ENCODE data around the gene COL6A3.
"Not testable (repeated sequence)": the region's sequence is repeated elsewhere in the genome, so short reads cannot be mapped to it uniquely, and the experiment has no call there.

COL6A3 gene

DNA sequence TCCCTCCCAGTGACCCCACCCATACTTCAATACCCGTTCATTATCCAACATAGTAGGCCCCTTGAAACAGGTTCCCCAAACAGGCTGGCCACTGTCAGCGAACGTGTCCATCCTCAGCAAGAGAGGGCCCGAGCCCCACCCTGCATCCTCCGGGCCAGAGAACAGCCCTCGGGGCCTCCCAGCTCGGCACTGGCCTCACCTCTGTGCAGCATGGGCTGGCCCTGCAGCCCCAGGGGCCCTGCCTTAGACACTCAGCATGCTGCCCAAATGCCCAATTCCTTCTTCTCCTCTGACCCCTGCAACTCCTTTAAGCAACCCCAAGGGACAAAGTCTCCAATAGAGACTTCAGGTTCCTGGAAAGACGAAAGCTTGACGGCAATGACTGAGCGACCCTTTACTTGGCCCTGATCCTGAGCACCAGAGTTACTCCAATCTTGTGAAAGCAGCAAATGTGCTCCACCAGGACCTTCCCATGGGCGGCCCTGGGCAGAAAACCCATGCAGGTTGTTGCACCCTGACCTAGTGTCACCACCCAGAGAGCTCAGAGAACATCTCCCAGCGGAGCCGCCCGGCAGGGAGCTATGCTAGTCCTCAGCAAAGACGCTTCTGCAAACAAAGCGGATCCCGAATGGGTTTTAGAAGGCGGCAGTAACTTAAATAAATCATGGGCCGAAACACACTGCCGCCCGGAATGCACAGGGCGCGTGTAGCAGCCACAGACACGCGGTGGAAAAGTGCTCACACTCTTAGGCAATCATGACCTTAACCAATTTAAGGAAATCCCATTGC is 782 bp downstream of the COL6A3 start:
- no peak for DNase-seq

DNA sequence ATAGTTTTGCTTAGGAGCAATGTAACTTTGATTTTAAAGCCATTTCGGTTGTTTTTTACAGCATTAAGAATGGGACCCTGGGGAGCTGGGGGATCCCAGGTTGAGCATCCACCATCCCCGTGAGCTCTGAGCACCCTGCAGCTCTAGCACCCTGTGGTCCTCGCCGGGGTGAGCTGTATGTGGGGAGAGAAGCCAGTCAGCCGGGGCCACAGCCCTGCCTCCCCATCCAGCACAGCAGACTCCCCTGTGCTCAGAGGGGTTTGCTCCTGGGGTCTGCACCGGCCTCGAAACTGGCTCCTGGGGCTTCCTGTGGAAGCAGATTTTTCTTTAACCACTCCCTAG is 1.3 kb downstream of the COL6A3 start:
- DNase-seq: no peak

DNA sequence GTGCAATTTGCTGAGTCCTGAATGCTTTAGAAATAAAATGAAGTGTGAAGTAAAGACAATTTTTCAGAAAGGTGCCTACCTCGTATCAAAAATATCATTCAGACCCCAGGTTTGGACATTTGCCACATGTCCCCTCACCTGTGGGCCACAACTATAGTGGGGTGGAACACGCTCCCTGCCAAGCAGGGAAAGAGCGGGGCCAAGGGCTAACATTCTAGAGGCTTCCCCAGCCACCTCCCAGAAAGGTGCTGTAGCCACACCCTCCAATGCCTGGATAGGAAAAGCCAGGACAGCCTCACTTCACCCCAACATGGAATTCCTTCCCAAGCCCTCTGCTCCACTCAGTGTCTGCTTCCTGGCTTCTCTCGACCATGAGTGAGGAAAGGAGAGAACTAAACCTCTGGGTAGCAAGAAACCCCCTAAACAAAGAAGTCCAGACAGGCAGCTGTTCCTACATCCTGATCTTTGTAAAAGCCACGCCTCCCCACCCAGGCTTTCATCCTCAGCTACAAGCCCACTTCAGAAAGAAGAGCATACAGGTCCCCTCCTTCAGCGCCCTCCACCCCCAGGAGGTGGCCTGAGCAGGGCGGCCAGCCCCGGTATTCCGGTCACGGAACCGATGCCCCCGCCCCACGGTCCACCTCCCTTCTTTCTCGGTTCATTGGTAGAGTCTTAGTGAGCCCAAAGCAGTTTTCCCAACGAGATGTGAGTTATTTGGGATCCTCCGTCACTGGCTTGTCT is 2.1 kb downstream of the COL6A3 start:
- no peak for DNase-seq

DNA sequence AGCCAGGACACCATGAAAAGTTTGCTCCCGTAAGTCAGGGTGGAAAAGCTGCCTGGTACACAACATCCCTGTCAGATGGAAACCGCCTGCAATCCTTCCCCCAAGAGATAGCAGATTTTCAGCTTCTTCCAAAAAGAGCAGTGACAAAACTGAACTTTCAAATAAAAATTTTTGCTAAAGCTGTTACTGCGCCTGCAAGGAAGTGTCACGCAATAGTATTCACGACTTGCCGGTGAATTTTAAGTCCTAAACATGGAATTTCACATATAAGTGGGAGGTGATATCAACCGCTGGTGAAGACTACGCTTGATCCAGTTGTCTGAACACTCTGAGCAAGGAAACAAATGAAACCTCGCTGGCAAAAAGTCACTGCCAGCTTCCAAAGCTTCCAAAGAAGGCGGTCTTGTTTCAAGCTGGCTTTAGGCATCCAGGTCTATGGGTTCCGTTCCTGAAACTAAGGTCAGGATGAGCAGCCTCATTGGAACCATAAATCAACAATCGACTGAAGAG is 2.8 kb downstream of the COL6A3 start:
- no peak for DNase-seq

DNA sequence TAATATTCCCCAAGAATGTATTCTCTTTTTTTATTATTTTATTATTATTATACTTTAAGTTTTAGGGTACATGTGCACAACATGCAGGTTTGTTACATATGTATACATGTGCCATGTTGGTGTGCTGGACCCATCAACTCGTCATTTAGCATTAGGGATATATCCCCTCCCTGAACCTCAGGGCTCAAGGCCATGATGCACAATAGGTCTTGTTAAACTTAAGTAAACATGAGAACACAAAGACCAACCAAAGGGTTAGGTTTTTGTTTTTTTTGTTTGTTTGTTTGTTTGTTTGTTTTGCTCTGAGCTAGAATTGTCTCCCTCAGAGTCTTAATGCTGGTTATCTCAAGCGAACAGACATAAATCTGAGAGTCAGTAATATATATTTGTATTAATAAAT is 4.7 kb downstream of the COL6A3 start:
- not testable (repeated sequence) for DNase-seq

DNA sequence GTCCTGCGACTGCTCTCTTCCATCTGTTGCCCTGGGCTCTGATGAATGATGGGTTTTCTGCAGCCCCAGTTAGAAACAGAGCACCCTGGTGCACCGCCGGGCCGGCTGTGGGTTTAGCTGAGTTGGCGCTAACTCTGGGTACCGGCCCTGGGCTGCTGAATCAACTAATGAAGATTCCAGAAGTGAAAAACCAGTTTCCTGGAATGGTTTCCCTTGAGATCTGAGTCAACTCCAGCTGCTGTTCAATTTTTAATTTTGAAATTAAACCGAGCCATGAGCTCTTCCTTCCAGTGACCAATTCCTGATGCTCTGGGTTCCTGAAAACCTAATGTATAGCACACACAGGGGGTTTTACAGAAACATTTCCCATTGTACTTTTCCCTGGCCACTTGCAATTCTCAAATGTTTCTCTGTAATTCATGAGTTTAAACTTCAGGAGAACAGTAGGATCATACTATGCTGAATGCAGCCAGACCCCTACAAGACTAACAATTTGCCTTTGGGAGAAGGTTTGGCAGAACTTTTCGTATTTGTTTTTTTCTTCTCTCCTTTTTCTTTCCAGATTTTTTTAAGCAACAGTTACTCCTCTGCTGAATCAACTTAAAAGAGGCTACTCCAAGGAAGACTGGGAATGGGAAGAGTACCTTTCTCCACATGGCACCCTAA is 5.5 kb downstream of the COL6A3 start:
- DNase-seq: no peak

DNA sequence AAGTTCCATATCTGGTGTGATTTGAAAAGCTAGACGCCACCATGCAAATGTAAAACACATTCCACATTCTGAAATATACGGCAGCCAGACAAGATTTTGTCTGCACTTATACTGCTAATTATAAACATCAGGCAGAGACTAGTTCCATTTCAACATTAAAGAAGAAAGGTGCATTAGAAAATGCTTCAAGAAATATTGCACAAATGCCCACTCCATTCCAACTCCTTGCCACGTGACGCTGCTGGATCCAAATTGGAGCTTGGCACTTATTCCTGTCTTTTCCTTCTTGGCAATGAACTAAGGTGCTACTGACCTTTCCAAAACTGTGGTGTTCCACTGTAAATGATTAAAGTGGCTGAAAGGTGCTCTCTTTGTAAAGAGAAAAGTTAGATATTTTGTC is 6.3 kb downstream of the COL6A3 start:
- no peak for DNase-seq

DNA sequence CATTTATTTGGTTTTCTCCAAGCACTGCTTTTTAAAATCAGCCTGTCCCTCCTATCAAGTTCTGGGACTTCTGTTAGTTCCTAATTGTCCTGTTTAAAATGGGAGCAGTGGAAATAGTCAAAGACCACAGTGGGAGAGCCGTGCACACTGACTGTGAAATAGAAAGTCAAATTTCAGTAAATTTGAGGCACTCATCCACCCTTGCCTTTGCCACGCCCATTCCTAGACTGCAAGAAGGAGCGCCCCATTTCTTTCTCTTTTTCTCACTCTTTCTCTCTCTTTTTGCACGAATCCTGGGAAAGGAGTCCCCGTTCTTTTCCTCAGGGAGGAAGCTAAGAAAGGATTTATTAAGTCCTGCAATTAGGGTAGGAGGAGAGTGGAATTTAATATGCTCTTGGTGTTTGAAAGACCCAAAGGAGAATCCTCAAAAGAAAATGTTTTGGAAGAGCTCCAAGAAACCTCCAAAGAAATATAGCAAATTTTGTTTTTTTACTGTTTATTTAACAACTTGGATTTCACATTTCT is 7.5 kb downstream of the COL6A3 start:
- DNase-seq: no peak

DNA sequence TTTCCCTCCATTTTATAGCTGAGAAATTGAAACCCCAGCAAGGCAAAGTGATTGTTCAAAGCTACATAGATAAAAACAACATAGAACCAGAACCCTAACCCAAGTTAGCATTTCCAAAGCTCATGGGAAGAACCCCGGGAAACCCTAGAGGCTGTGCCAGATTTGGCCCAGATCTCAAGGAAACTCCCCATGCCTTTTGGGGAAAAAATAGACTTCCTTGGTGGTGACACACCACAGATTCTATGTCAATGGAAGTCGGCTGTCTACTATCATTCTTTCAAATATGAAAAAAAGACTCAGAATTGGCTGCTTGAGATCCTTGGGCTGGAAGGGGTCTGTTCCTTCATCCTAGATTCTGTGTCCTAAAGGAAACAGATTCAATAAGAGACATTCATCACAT is 8.4 kb downstream of the COL6A3 start:
- DNase-seq: no peak

DNA sequence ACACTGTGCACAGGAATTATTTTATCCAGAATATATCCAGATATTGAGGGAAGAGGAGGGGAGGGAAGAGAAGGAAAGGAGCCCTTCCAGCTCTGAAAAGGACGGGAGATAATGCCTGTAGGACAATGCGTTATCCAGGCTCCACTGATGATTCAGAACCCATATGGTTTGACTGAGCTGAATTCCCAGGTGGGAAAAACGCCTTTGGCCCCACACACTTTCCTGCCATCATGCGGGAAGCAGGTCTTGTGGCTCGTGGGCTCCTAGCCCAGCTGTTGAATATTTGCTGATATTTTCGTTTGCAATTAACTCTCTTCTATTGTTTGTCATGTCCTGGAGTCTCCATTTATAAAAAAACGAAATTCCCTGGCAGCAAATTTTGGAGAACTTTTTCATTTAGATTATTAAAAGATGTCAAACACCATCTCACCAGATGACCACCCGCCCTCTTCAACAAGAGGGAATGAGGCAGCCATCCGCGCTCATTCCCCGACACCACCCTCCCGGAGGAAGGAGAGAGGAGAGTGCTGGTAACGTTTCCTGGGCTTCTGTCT is 8.9 kb downstream of the COL6A3 start:
- no peak for DNase-seq

DNA sequence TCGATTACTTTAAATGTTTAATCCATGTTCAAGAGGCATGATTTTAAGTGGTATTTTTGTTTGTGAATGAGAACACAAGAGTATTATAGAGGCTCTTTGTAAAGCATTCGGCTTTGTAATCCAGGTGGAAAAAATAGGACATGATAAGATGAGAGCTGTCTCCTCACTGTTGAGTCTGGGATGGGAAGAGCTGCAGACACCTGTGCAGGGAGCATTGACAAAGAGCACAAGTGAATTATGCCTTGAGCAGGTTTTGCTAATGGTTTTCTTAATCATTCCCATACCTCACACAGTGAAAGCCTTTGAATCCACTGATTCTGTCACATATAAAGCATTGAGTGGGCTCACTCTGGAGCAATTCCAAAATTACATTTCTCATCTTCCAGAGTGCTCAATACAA is 9.6 kb downstream of the COL6A3 start:
- no peak for DNase-seq

DNA sequence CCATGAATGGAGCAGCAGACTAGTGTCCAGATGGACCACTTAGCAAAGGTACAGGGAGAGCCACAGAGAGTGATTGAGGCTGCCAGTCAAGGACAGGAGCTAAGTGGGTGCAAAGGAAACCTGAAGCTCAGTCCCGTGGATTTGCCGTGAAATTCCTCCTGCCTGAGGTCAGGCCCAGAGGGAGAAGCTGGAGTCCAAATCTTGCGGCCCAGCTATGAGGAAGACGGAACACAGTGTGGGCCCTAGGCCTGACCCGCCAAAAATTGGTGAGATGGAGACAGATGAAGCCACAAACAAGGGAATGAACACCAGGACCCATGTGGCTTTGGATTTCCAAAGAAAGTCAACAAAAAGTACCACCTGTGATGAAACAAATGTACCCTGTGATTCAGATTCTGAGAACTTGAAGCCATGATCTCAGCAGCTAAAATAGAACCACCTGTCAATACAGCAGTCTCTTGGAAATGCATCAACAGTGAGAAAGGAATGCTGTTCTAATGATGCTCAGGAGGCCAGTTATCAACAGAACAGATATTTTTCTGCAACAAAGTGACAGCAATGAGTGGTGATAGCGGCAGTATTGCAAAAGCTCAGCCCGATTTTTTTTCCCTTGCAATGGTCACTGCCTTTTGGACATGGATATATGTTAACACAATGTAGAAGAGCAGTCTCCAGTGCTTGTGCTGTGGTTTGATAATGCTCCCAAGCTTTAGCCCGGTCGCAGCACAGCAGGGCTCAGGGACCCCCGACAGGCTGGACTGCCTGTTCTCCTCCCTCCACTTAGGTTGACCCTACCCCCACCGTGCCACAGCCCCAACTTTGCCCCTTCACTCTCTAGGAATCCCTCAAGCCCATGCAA is 10.7 kb downstream of the COL6A3 start:
- no peak for DNase-seq

DNA sequence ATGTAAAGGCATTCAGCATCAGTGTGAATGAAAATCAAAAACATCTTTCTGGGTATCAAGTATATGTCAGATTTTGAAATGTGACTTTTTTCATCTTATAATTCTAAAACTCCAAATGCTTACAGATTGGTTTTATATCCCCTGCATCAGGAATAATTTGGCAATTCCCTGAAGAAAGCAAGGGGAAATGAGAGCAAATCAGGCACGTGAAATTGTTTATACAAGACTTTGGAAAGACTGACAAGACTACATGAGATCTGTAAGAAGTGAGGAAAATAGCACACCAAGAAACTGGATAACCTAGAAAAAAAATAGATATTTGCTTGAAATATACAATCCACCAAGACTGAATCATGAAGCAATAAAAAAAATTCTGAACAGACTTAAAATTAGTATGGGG is 13.8 kb downstream of the COL6A3 start:
- DNase-seq: no peak

DNA sequence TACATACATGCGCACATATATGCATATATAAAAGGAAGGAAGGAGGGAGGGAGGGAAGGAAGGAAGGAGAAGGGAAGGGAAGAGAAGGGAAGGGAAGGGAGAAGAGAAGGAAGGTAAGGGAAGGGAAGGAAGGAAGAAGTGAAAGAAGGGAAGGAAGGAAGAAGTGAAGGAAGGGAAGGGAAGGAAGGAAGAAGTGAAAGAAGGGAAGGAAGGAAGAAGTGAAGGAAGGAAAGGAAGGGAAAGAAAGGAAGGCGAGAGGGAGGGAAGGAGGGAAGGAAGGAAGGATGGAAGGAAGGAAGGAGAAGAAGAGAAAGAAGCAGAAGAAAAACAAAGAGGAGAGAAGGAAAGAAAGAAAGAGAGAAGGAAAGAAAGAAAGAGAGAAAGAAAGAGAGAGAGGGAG is 16.9 kb downstream of the COL6A3 start:
- DNase-seq: no peak

DNA sequence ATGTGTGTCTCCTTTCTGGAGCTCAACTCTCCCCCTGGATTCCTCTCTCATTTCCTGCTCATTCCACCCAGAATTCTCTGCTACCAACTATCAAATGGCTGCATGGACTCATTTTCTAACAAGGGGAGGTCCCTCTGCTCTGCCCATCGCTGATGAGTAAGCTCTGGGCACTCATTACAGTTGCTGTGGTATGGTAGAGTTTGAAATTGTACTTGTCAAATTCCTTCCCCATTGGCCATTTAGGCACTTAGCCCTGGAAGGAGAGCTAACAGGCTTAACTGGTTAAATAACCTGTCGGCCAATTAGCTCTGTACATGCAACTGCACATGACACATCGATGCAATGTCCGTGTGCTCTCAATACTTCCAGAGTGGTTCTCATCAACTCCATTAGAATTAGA is 20.4 kb downstream of the COL6A3 start:
- no peak for DNase-seq

DNA sequence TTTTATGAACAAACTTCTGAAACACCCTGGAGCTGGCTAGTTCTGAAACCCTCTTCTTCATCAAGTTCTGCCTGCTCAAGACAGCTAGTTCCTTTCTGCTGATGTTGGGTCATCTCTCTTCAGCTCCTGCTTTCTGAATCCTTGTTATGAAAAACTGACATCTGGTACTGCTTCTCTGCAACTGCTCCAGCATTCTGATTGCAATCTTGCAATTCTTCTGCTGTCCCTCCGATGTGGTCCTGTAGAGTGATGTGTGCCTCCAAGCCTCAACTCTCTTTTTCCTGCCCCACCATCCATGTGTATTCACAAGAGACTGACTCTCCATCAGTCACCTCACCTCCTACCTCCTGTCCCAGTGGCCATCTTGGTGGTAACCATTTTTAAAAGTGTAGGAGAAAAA is 21.8 kb downstream of the COL6A3 start:
- no peak for DNase-seq

DNA sequence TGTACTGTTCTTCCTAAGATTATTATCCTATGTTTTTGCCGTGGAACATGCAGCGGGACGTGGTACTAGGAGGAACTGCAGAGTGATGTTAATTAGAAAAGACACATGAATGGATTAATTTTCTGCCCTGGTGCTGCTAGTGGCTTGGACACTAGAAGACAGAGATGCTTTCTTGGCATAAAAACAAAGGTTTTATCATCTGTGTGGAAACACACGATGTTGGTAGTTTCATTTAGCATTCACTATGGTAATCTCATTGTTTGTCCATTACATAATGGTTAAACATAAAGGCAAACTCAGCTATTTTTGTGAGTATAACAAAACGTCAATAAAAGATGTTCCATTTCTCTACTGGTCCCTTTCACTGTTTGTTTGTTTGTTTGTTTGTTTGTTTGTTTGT is 22.8 kb downstream of the COL6A3 start:
- no peak for DNase-seq

DNA sequence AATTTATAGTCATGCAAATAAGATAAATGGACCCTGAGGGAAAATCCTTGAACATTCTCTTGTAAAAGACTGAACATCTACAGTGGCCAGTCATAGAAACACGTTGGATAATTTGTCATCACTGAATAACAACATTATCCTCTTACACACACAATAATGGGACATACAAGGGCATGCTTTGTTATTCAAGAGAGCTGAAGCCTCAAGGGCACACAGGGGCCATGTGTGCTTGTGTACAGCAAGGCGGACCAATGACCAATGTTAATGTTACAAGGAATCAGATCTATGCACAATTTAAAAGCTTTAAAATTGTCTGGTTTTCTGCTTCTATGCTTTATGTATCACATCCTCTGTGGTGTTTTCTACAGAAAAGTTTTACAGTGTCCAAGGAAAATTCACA is 23.7 kb downstream of the COL6A3 start:
- no peak for DNase-seq

DNA sequence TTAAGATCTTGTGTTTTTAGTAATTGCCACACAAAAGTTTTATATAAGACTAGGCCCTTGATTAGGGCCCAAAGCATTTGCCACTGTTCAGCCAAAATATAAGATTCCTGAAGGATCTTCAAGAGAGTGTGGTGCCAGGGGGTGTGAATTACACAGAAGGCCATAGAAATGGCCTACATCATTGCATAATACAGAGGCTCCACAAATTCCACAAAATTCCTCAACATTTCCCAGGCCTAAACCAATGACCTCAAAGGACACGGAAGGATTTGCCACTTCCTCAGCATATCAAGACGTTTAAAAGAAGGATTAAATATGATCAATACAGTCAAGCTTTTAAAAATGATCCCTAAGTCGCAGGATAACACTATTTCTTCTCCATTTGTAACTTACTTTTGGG is 24.1 kb downstream of the COL6A3 start:
- no peak for DNase-seq

DNA sequence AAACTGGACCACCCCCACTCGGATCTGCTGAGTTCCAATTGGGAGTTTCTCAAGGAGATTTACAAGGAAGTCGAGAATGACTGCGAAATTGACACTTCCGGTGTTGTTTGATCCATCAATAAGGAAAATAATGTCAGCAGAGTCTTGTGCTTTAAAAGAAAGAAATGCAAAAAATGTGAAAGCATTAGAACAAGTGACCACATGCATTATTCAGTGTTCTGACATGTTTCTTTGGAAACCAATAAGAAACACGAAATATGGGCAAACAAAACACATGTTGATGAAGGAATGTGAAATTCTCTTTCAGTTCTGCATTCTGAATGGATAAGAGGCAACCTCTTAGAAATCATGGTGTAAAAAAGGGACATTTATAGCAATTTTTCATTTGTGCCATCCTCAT is 25.9 kb downstream of the COL6A3 start:
- no peak for DNase-seq

DNA sequence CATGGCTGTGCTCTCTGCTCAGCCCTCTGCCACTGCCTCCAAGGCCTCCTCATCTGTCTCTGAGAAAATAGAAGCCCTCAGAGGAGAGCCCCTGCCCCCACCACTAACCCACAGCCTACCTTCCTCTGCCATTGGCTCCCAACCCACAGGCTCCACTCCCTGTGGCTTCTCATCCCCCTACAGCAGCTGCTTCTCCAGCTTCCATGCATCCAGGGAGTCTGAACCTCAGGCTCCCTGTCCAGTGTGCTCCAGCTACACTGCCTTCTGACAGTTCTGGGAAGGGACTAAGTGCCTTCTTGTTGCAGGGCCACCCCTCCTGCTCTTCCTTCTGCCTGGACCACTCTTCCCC is 29.3 kb downstream of the COL6A3 start:
- no peak for DNase-seq

DNA sequence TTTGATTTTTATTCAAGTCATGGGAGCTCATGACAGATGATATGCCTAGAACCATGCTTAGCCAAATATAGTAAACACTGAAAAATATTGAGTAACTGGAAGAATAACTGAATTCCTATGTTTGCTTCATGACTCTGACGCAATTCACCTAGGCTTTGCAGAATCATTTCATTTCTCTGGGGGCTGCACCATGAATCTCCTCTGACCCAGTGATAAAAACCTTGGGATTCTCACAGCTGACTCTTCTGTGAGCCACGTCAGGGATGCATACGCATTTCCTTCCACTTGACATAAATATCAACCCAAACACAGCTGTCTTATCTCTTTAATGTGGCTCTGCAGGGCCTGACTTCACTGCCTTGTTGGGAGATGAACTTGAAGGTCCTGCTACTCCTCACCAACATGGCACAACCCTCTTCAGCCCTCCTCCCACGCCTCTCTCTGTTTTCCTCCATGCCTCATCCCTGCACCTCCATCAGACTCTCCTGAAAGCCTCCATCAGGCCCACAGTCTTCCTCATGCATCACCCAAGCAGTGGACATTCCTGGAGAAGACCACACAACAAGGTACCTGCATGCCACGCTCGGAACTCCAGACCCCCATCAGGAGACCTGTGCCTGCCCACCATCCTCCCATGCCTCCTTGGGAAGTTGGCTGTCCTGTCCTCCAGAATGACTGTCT is 29.8 kb downstream of the COL6A3 start:
- DNase-seq: no peak

Data from activated gamma-delta T cell treated with Interleukin-2 at 50 U/mL for 16 hours (primary cell).